Measurements from ENCODE around the gene OCA2. TPM values are rescaled to one million over a fixed set of nuclear protein-coding genes. Genes with fewer than 3 reads are reported as not detected.

The OCA2 gene
- total RNA-seq, 1 experiment from 2014 or later = 0.13 TPM

GRCh38 chr15:28110481-28110881, 11.4 kb upstream of the OCA2 start:
- no peak overlapping the region for H3K27ac ChIP-seq (ENCODE audit: low read length)
- no peak for DNase-seq (ENCODE audit: low read depth, low spot score)
- intact Hi-C loops (cut with micrococcal nuclease; ENCODE audit: unreplicated experiment) (no loop called here), in situ Hi-C loops (cut with HindIII; ENCODE audit: low pct_unique_long_range_greater_than_20kb, low sequenced_read_pairs) (no loop called here)
- ChIA-PET POLR2A (interaction anchor here (1.0 kb wide), 1 partner anchor 15 kb away, joined by 3 read pairs; no protein-coding TSS in a partner anchor), CTCF (no interaction called here)
- H3K27me3 ChIP-seq (ENCODE audit: control insufficient read depth, insufficient read depth, low read length) = no peaks in the 10 kb centered on the region
- no peak for TF ChIP-seq REST (IDR thresholded peaks at IDR 0.05; ENCODE audit: insufficient read depth in 1 of 2, low read depth in 2 of 2, low read length in 1 of 2)
- no peak for TF ChIP-seq SIN3A (IDR thresholded peaks at IDR 0.05; ENCODE audit: borderline replicate concordance, insufficient read depth, low read depth, low read length)
- no peak for TF ChIP-seq CTCF (IDR thresholded peaks at IDR 0.05)
- no peak for TF ChIP-seq POLR2AphosphoS5 (IDR thresholded peaks at IDR 0.05; ENCODE audit: low read depth, low read length)
- no peak for TF ChIP-seq TCF7L2 (IDR thresholded peaks at IDR 0.05; ENCODE audit: low read depth, low read length)
- H3K9me3 ChIP-seq (ENCODE audit: control insufficient read depth, insufficient read depth, low read depth, low read length) = no peaks in the 10 kb centered on the region
- no TSS peak for BruUV-seq (replicated peaks)
- no peak for ATAC-seq
- no peaks in the 10 kb centered on the region for H3K4me1 ChIP-seq (ENCODE audit: control insufficient read depth, insufficient read depth, low read length)
- H3K4me3 ChIP-seq (ENCODE audit: low read depth in 2 of 2, low read length in 2 of 2) = no peak overlapping the region
- H3K36me3 ChIP-seq (ENCODE audit: control insufficient read depth, insufficient read depth, low read length) = peaks cover 2% of the 10 kb centered on the region; the same call in 1 of the 2 replicates

GRCh38 chr15:28109626-28110455, 10.7 kb upstream of the OCA2 start:
- no peak overlapping the region for H3K27ac ChIP-seq (ENCODE audit: low read length)
- BruUV-seq (replicated peaks) = no TSS peak
- H3K9me3 ChIP-seq (ENCODE audit: control insufficient read depth, insufficient read depth, low read depth, low read length) = no peaks in the 10 kb centered on the region
- ChIA-PET CTCF (no interaction called here), POLR2A (interaction anchor here (1.0 kb wide), 1 partner anchor 16 kb away, joined by 3 read pairs; no protein-coding TSS in a partner anchor)
- no peak for TF ChIP-seq SIN3A (IDR thresholded peaks at IDR 0.05; ENCODE audit: borderline replicate concordance, insufficient read depth, low read depth, low read length)
- TF ChIP-seq TCF7L2 (IDR thresholded peaks at IDR 0.05; ENCODE audit: low read depth, low read length) = no peak
- no peak for TF ChIP-seq REST (IDR thresholded peaks at IDR 0.05; ENCODE audit: insufficient read depth in 1 of 2, low read depth in 2 of 2, low read length in 1 of 2)
- no peak for TF ChIP-seq POLR2AphosphoS5 (IDR thresholded peaks at IDR 0.05; ENCODE audit: low read depth, low read length)
- TF ChIP-seq CTCF (IDR thresholded peaks at IDR 0.05) = no peak
- H3K4me1 ChIP-seq (ENCODE audit: control insufficient read depth, insufficient read depth, low read length) = no peaks in the 10 kb centered on the region
- H3K27me3 ChIP-seq (ENCODE audit: control insufficient read depth, insufficient read depth, low read length) = no peaks in the 10 kb centered on the region
- in situ Hi-C loops (cut with HindIII; ENCODE audit: low pct_unique_long_range_greater_than_20kb, low sequenced_read_pairs) (no loop called here), intact Hi-C loops (cut with micrococcal nuclease; ENCODE audit: unreplicated experiment) (no loop called here)
- ATAC-seq (no peak), DNase-seq (ENCODE audit: low read depth, low spot score) (no peak)
- peaks cover 2% of the 10 kb centered on the region; the same call in 1 of the 2 replicates for H3K36me3 ChIP-seq (ENCODE audit: control insufficient read depth, insufficient read depth, low read length)
- no peak overlapping the region for H3K4me3 ChIP-seq (ENCODE audit: low read depth in 2 of 2, low read length in 2 of 2)

Data from Panc1 (cell line).